Measurements from ENCODE around the gene GAS7.
"Not testable (repeated sequence)": the region's sequence is repeated elsewhere in the genome, so short reads cannot be mapped to it uniquely, and the experiment has no call there.

The GAS7 gene

DNA sequence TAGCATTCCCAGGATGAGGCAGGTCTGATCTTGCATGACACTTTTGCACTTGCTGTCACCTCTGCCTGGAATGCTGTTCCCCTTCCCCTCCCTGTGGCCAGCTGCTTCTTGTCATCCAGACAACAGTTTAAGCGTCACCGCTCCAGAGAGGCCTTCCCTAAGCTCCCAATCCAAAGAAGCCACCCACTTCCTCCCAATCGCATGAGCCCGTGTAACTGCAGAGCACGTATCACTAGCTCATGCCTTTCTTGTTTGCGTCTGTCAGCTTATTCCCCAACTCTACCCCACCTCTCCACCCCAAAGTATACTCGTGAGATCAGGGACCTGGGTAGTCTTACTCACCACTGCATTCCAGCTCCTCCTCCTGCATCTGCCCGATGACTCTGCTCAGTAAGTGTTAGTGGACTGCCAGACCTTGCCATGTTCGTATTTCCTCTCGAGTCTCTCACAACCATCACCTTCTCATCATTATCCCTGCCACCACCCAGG is 92.8 kb downstream of the GAS7 start:
- TF ChIP-seq, protein P1, sequence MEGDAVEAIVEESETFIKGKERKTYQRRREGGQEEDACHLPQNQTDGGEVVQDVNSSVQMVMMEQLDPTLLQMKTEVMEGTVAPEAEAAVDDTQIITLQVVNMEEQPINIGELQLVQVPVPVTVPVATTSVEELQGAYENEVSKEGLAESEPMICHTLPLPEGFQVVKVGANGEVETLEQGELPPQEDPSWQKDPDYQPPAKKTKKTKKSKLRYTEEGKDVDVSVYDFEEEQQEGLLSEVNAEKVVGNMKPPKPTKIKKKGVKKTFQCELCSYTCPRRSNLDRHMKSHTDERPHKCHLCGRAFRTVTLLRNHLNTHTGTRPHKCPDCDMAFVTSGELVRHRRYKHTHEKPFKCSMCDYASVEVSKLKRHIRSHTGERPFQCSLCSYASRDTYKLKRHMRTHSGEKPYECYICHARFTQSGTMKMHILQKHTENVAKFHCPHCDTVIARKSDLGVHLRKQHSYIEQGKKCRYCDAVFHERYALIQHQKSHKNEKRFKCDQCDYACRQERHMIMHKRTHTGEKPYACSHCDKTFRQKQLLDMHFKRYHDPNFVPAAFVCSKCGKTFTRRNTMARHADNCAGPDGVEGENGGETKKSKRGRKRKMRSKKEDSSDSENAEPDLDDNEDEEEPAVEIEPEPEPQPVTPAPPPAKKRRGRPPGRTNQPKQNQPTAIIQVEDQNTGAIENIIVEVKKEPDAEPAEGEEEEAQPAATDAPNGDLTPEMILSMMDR (IDR thresholded peaks at IDR 0.05; ENCODE audit: control insufficient read depth, insufficient read depth, low read depth, low read length, missing control alignments), result no peak
- no peak overlapping the region for H3K4me3 ChIP-seq (ENCODE audit: control insufficient read depth, low read depth, low read length)
- no peak for DNase-seq (ENCODE audit: low read depth)

DNA sequence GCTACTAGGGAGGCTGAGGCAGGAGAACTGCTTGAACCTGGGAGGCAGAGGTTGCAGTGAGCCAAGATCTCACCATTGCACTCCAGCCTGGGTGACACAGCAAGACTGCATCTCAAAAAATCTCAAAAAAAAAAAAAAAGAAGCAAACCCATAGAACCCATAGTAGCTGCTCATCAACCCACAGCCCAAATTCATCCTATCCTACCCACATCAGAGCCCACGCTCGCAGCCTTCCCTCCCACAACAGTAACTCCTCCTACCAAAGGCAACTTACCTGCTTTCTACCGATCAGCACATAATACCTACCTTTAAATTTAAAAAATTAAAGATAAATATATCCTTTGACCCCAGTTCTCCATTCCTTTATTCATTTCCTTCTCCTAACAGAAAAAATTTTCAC is 94.7 kb downstream of the GAS7 start:
- H3K4me3 ChIP-seq (ENCODE audit: control insufficient read depth, low read depth, low read length), result no peak overlapping the region
- no peak for DNase-seq (ENCODE audit: low read depth)
- TF ChIP-seq, protein P1 (IDR thresholded peaks at IDR 0.05; ENCODE audit: control insufficient read depth, insufficient read depth, low read depth, low read length, missing control alignments), result no peak

DNA sequence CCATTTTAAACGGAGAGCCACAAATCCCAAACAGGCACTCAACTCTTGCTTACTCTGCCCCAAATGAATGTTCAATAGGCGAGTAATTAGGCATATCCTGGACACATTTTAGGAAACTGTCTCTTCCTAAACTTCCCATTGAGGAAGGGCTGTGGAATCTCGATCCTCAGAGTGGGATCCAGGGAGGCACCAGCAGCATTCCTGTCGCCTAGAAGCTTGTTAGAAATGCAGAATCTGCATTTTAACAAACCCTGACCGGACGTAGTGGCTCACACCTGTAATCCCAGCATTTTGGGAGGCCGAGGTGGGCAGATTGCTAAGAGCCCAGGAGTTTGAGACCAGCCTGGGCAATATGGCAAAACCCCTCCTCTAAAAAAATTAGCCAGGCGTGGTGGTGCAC is 95.6 kb downstream of the GAS7 start:
- DNase-seq (ENCODE audit: low read depth), result no peak
- TF ChIP-seq, protein P1 (IDR thresholded peaks at IDR 0.05; ENCODE audit: control insufficient read depth, insufficient read depth, low read depth, low read length, missing control alignments), result no peak
- no peak overlapping the region for H3K4me3 ChIP-seq (ENCODE audit: control insufficient read depth, low read depth, low read length)

DNA sequence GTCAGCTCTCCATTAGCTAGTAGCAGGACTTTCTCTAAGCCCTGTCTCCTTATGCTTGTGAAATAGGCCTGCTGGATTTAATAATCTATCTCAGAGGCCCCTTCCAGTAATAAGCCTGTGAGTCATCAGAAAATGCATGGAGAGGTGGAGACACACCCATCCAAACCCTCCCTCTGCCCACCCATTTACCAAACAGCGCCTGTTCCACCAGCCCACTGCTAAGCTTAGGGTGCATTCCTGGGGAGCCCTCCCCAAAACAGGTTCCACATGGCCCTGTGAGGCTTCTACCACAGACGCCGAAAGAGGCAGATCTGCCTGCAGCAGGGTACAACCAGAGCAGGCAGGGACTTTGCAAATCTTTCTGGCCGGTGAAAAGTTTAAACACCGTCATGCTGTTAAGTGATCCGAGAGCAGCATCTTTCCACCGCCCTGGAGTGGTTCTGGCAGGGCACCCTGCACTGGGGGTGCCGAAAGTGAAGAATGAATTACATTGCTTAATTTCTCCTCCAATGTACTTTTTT is 99.3 kb downstream of the GAS7 start:
- TF ChIP-seq, protein P1 (IDR thresholded peaks at IDR 0.05; ENCODE audit: control insufficient read depth, insufficient read depth, low read depth, low read length, missing control alignments), result no peak
- H3K4me3 ChIP-seq (ENCODE audit: control insufficient read depth, low read depth, low read length), result no peak overlapping the region
- peak; percentile 54 for DNase-seq (ENCODE audit: low read depth)

DNA sequence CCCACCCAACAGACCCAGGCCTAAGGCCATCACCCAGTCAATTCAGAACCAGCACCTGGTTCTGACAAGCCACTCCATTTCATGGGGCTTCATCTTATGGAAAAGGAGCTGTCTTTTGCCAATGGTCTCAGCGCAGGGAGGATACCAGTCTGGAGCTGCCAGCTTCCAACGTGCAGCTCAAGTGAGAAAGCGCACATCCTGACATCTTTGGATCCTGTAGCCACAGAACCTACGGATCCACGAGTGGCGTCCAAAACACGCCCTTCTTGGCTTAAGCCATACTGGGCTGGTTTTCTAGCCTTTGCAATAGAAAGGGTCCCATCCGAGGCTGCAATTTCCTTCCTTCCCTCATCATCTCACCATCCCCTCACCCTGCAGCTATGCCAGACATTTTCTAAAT is 101.8 kb downstream of the GAS7 start:
- H3K4me3 ChIP-seq (ENCODE audit: control insufficient read depth, low read depth, low read length), result no peak overlapping the region
- no peak for DNase-seq (ENCODE audit: low read depth)
- TF ChIP-seq, protein P1 (IDR thresholded peaks at IDR 0.05; ENCODE audit: control insufficient read depth, insufficient read depth, low read depth, low read length, missing control alignments), result no peak

DNA sequence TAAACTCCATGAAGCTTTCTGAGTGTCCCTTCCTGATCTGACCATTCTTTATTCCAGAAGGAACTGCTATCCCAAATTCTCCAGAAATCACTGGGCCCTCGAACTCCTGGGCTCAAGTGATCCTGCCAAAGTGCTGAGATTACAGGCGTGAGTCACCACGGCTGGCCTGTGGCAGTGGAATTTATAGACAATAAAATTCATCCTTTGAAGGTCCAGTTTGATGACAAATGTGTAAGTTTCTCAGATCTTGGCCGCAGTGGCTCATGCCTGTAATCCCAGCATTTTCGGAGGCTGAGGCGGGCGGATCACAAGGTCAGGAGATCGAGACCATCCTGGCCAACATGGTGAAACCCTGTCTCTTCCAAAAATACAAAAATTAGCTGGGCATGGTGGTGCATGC is 103.1 kb downstream of the GAS7 start:
- not testable (repeated sequence) for H3K4me3 ChIP-seq (ENCODE audit: control insufficient read depth, low read depth, low read length)
- DNase-seq (ENCODE audit: low read depth), result peak; percentile 67

DNA sequence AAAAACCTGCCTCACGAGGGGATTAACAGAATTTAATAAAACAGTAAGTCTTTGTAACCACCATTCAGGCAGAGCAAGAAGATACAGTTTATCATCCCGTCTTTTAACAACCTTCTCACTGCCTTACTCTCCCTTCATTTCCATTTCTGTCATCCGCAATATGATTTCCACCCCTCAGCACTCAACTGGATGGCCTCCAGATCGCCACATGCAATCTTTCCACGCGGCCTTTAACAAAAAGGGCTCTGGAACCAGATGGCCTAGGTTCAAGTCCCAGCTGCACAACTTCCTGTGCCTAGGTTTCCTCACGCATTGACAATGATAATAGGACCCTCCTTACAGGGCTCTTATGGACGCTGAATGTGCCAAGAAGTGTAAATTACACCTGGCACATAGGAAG is 103.6 kb downstream of the GAS7 start:
- TF ChIP-seq, protein P1 (IDR thresholded peaks at IDR 0.05; ENCODE audit: control insufficient read depth, insufficient read depth, low read depth, low read length, missing control alignments), result no peak
- no peak for DNase-seq (ENCODE audit: low read depth)

More for the DNA sequence above, 103.6 kb downstream of the GAS7 start:
- H3K4me3 ChIP-seq (ENCODE audit: control insufficient read depth, low read depth, low read length), result no peak overlapping the region

Measured in AG09309 (cell line).